H1 (cell line): ENCODE measurements around the gene TRIM39. TPM values are rescaled to one million over a fixed set of nuclear protein-coding genes. Genes with fewer than 3 reads are reported as not detected.

ENCODE experiments used
- BCL11A ChIP-seq, 2 experiments: IDR thresholded peaks; one replicate each; pipeline ENCODE4 v1.6.1; 2011; ENCODE audit warnings: low read depth in 2 of 2, low read length in 2 of 2, mild to moderate bottlenecking in 2 of 2
- NRF1 ChIP-seq: IDR thresholded peaks from 2 replicates; pipeline ENCODE4 v1.6.1; 2011; ENCODE audit warnings: mild to moderate bottlenecking, low read depth, low read length, improper control_type of control experiment
- POLR2AphosphoS5 ChIP-seq: IDR thresholded peaks from 2 replicates; pipeline ENCODE4 v1.6.1; 2011; ENCODE audit warnings: low read depth, low read length
- SP2 ChIP-seq: IDR thresholded peaks from 2 replicates; pipeline ENCODE4 v1.6.1; 2012; ENCODE audit warnings: mild to moderate bottlenecking, low read length, inconsistent platforms
- SUZ12 ChIP-seq: fragments of 200-600 bp; sonication (generic); IDR thresholded peaks from 2 replicates; pipeline ENCODE4 v1.6.1; 2012; ENCODE audit warnings: mild to moderate bottlenecking, inconsistent platforms, low read length, moderate library complexity, mixed read lengths
- TAF7 ChIP-seq: optimal IDR thresholded peaks from 2 replicates; pipeline ENCODE3; 2011; ENCODE audit warnings: low read depth, mild to moderate bottlenecking, inconsistent platforms, low read length, moderate library complexity, borderline replicate concordance
- polyA plus RNA-seq, 7 experiments: library from polyadenylated mRNA; depleted of rRNA in 3 of 7; stranded (reverse) in 5 of 7; unstranded in 2 of 7; fragments of >200 nt in 5 of 7; fragments of 200-250 nt in 2 of 7; gene quantifications; 1 replicate in 5 of 7; 2 replicates in 1 of 7; 4 replicates in 1 of 7; pipeline versions ENCODE4 v1.2.1 to v1.2.3, GENCODE V29; 2011 to 2013; ENCODE audit warnings: missing spikeins in 2 of 7, mixed read lengths in 2 of 7
- total RNA-seq: library from RNA; stranded (reverse); fragmentation: NEBNext Ultra II Directional; extraction: Animal tissue kit (Norgen Biotek cat#: 25700); gene quantifications from 2 replicates; pipeline ENCODE4 v1.2.1, GENCODE V29; 2021

Gene TRIM39
- total and polyA plus RNA-seq, 2 of the 8 experiments (the other 6 are each of a cell fraction or from before 2014, with no cell fraction given) = 7.3 to 26.1 TPM

DNA sequence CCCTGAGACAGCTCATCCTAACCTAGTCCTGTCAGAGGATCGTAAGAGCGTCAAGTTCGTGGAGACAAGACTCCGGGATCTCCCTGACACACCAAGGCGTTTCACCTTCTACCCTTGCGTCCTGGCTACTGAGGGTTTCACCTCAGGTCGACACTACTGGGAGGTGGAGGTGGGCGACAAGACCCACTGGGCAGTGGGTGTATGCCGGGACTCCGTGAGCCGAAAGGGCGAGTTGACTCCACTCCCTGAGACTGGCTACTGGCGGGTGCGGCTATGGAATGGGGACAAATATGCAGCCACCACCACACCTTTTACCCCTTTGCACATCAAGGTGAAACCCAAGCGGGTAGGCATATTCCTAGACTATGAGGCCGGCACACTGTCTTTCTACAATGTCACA is 15.0 kb downstream of the TRIM39 start (continued):
- no peak for TF ChIP-seq NRF1
- TF ChIP-seq POLR2AphosphoS5 = no peak
- TF ChIP-seq TAF7 = no peak
- no peak for TF ChIP-seq BCL11A (IDR thresholded peaks at IDR 0.05; ENCODE audit: low read depth in 2 of 2, low read length in 2 of 2)
- no peak for TF ChIP-seq SP2
- TF ChIP-seq SUZ12 = no peak
- TF ChIP-seq, all 59 proteins: peak for 0
